Measurements from ENCODE around the gene ATXN1.

ATXN1 gene

DNA sequence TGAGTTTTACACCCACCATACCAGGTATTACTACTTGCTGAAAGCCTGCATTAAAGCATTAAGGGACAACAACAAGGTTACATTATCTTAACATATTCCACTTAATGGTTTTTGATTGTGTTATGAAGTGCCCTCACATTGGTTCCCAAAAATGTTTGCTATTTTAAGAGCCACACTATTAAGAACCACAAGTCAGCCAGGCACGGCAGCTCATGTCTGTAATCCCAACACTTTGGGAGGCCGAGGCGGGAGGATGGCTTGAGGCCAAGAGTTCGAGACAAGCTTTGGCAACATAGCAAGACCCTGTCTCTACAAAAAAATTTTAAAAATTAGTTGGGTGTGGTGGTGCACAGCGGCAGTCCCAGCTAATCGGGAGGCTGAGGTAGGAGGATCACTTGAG lies 28.2 kb downstream of the ATXN1 start:
- CTCF ChIA-PET: interaction anchor here (0.8 to 2.9 kb wide), 3 partner anchors 19 to 26 kb away, joined by 3 to 9 read pairs (median 3); no protein-coding TSS in a partner anchor

GRCh38 chr6:16731478-16732051 lies 29.7 kb downstream of the ATXN1 start:
- no peaks in the 10 kb centered on the region; a peak in 1 of 3 replicates for H3K36me3 ChIP-seq (ENCODE audit: control insufficient read depth in 2 of 2, insufficient read depth in 1 of 2, low read length in 2 of 2)
- POLR2A ChIA-PET: interaction anchor here (0.6 to 0.7 kb wide), 3 partner anchors 26 to 229 kb away, joined by 3 to 4 read pairs (median 3); no protein-coding TSS in a partner anchor
- H3K9me3 ChIP-seq (ENCODE audit: control insufficient read depth, insufficient read depth, low read depth, low read length): no peaks in the 10 kb centered on the region
- TF ChIP-seq ZFHX2 (tag by site-specific recombination; conservative IDR thresholded peaks at IDR 0.05) (peak; percentile 73), EGR2 (tag by site-specific recombination; IDR thresholded peaks at IDR 0.05; ENCODE audit: low read depth) (peak; percentile 80), OSR2 (tag by site-specific recombination; IDR thresholded peaks at IDR 0.05) (0 out of 2 replicates have a peak, but pooled peaks have one; percentile 7), ZBTB26 (tag by site-specific recombination; optimal IDR thresholded peaks at IDR 0.05) (no peak)
- TF ChIP-seq, protein P1, sequence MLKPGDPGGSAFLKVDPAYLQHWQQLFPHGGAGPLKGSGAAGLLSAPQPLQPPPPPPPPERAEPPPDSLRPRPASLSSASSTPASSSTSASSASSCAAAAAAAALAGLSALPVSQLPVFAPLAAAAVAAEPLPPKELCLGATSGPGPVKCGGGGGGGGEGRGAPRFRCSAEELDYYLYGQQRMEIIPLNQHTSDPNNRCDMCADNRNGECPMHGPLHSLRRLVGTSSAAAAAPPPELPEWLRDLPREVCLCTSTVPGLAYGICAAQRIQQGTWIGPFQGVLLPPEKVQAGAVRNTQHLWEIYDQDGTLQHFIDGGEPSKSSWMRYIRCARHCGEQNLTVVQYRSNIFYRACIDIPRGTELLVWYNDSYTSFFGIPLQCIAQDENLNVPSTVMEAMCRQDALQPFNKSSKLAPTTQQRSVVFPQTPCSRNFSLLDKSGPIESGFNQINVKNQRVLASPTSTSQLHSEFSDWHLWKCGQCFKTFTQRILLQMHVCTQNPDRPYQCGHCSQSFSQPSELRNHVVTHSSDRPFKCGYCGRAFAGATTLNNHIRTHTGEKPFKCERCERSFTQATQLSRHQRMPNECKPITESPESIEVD (tag by site-specific recombination; IDR thresholded peaks at IDR 0.05): peak; percentile 77
- CTCF ChIA-PET: interaction anchor here (0.7 to 2.9 kb wide), 8 partner anchors 8 to 411 kb away, joined by 3 to 9 read pairs (median 4); no protein-coding TSS in a partner anchor
- peaks cover 60% of the 10 kb centered on the region for H3K4me1 ChIP-seq (ENCODE audit: control insufficient read depth, insufficient read depth, low read length)
- H3K4me3 ChIP-seq (ENCODE audit: low read depth, low read length): no peak overlapping the region
- H3K27ac ChIP-seq (ENCODE audit: extremely low read depth, low read depth, low read length): peak overlapping the region; percentile 55

More for the DNA sequence above, 28.2 kb downstream of the ATXN1 start:
- Histone ChIP-seq H3K9me3 (ENCODE audit: control insufficient read depth, insufficient read depth, low read depth, low read length) (no peaks in the 10 kb centered on the region), H3K4me1 (ENCODE audit: control insufficient read depth, insufficient read depth, low read length) (peaks cover 62% of the 10 kb centered on the region), H3K4me3 (ENCODE audit: low read depth, low read length) (no peak overlapping the region), H3K36me3 (ENCODE audit: control insufficient read depth in 2 of 2, insufficient read depth in 1 of 2, low read length in 2 of 2) (no peaks in the 10 kb centered on the region; a peak in 1 of 3 replicates), H3K27ac (ENCODE audit: extremely low read depth, low read depth, low read length) (no peak overlapping the region)
- POLR2A ChIA-PET: no interaction called here
- TF ChIP-seq, protein P1 (tag by site-specific recombination; IDR thresholded peaks at IDR 0.05): peak; percentile 20; the same call in 1 of the 2 replicates
- no peak for TF ChIP-seq ZNF488 (tag by site-specific recombination; IDR thresholded peaks at IDR 0.05)

DNA sequence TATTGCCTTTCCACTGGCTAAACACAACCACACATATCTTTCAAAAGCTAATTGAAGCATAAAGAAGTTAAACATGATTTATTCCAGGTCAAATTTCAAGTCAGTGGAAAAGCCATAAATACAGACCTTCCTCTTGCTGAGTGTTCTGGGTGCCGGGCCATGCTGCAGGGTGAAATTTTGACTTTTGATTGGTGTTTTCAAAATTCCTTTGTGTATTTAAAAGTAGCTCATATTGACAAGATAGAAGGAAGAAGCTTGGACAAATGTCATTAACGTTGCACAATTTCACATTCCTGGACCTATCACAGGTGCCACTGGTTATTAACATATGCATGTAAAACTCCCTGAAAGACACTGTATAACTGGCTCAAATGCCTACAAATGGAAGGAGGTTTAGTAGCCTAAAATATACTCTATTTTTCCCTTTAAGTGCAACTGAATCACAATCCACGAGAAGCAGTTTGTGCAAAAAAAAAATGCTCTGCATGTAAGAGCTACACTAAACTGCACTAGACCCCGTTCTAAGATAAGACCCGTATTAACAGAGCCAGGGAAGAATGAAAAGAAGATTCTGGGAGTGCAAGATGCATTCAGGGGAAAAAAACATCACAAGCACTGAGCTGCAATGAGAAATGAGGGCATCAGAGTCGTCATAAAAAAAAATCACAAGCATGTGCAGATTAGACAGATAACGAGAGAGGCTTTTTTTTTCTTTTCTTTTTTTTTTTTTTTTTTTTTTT lies 30.4 kb downstream of the ATXN1 start:
- ChIA-PET POLR2A (interaction anchor here (0.6 to 0.7 kb wide), 4 partner anchors 27 to 1756 kb away, joined by 3 to 4 read pairs (median 4); no protein-coding TSS in a partner anchor), CTCF (interaction anchor here (0.7 to 2.9 kb wide), 8 partner anchors 9 to 410 kb away, joined by 3 to 9 read pairs (median 4); no protein-coding TSS in a partner anchor)
- Histone ChIP-seq H3K4me1 (ENCODE audit: control insufficient read depth, insufficient read depth, low read length) (peaks cover 58% of the 10 kb centered on the region), H3K4me3 (ENCODE audit: low read depth, low read length) (no peak overlapping the region), H3K9me3 (ENCODE audit: control insufficient read depth, insufficient read depth, low read depth, low read length) (no peaks in the 10 kb centered on the region), H3K27ac (ENCODE audit: extremely low read depth, low read depth, low read length) (peak overlapping the region; percentile 55), H3K36me3 (ENCODE audit: control insufficient read depth in 2 of 2, insufficient read depth in 1 of 2, low read length in 2 of 2) (no peaks in the 10 kb centered on the region; a peak in 1 of 3 replicates)
- TF ChIP-seq, protein P1 (tag by site-specific recombination; IDR thresholded peaks at IDR 0.05): peak; percentile 94
- TF ChIP-seq, protein P2, sequence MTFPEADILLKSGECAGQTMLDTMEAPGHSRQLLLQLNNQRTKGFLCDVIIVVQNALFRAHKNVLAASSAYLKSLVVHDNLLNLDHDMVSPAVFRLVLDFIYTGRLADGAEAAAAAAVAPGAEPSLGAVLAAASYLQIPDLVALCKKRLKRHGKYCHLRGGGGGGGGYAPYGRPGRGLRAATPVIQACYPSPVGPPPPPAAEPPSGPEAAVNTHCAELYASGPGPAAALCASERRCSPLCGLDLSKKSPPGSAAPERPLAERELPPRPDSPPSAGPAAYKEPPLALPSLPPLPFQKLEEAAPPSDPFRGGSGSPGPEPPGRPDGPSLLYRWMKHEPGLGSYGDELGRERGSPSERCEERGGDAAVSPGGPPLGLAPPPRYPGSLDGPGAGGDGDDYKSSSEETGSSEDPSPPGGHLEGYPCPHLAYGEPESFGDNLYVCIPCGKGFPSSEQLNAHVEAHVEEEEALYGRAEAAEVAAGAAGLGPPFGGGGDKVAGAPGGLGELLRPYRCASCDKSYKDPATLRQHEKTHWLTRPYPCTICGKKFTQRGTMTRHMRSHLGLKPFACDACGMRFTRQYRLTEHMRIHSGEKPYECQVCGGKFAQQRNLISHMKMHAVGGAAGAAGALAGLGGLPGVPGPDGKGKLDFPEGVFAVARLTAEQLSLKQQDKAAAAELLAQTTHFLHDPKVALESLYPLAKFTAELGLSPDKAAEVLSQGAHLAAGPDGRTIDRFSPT (tag by site-specific recombination; IDR thresholded peaks at IDR 0.05): 0 out of 2 replicates have a peak, but pooled peaks have one; percentile 14
- TF ChIP-seq ZNF112 (tag by site-specific recombination; IDR thresholded peaks at IDR 0.05) (no peak), ZFP41 (tag by site-specific recombination; IDR thresholded peaks at IDR 0.05; ENCODE audit: borderline replicate concordance) (no peak), ZNF830 (tag by site-specific recombination; IDR thresholded peaks at IDR 0.05; ENCODE audit: low read depth) (no peak), ZNF629 (tag by site-specific recombination; IDR thresholded peaks at IDR 0.05) (peak; percentile 42; the same call in 1 of the 2 replicates), ZFP69B (tag by site-specific recombination; IDR thresholded peaks at IDR 0.05) (no peak), MEIS1 (CRISPR knock-in tag; IDR thresholded peaks at IDR 0.05; ENCODE audit: borderline replicate concordance) (0 out of 2 replicates have a peak, but pooled peaks have one; percentile 12), ZSCAN30 (tag by site-specific recombination; IDR thresholded peaks at IDR 0.05) (peak; percentile 68; the same call in 1 of the 2 replicates)
- TF ChIP-seq, protein P3, sequence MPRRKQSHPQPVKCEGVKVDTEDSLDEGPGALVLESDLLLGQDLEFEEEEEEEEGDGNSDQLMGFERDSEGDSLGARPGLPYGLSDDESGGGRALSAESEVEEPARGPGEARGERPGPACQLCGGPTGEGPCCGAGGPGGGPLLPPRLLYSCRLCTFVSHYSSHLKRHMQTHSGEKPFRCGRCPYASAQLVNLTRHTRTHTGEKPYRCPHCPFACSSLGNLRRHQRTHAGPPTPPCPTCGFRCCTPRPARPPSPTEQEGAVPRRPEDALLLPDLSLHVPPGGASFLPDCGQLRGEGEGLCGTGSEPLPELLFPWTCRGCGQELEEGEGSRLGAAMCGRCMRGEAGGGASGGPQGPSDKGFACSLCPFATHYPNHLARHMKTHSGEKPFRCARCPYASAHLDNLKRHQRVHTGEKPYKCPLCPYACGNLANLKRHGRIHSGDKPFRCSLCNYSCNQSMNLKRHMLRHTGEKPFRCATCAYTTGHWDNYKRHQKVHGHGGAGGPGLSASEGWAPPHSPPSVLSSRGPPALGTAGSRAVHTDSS (tag by site-specific recombination; IDR thresholded peaks at IDR 0.05): peak; percentile 16; the same call in 1 of the 2 replicates
